T-helper 1 cell treated with Interleukin-12 subunit alpha and Interleukin-12 subunit beta and Interleukin-4 antibody, amounts not matched to agents 30 ng/mL and 1 ng/mL, for 36 hours (primary cell): ENCODE results near the gene CDC25C. TPM values are rescaled to one million over a fixed set of nuclear protein-coding genes. Genes with fewer than 3 reads are reported as not detected.
"Not testable (repeated sequence)": the region's sequence is repeated elsewhere in the genome, so short reads cannot be mapped to it uniquely, and the experiment has no call there.

ENCODE experiments used
- intact Hi-C: fragments of 100-400 bp; cut with micrococcal nuclease; formaldehyde crosslinking; loops from one replicate; pipeline ENCODE4 v1.15.1; 2024
- total RNA-seq: library from RNA; stranded (reverse); gene quantifications from 2 replicates; pipeline ENCODE4 v1.2.3, GENCODE V29; 2022

The CDC25C gene
- total RNA-seq, 1 donor from 2014 or later, result 7.5 TPM

DNA sequence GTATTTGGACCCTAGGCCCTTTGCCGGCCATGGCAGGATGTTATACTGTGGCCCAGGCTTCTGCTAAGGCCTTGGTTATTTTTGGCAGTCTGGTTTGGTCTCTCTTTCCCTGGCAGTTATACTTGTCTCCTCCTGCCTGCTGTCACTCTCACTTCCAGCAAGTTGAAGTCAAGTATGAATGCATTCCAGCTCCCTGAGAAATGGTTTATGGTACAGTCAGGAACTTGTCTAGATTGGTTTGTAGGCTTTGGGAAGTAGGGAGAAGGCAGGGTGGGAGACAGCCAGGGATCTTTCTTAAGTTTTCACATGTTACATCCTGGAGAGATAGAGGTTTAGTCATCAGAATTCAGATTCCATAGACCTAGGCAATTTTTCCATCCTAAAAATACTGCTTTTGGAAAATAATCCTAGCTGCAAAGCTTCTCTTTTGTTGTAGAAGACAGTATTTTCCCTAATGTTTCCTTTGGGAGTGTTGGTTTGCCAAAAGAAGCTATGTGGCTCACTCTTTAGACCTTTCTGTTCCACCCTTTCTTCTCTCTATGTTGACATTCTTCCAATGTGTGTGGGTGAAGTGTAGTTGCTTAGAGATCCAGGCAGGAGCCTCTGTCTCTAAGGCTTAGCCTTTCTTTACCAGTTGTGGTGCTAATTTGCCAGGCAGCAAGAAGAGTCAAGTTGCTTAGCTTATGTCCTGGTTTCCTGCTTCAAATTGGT is 18.4 kb upstream of the CDC25C start:
- intact Hi-C loops, result loop anchor here (5.0 kb wide), 1 partner anchor 1757 kb away; no protein-coding TSS in a partner anchor

DNA sequence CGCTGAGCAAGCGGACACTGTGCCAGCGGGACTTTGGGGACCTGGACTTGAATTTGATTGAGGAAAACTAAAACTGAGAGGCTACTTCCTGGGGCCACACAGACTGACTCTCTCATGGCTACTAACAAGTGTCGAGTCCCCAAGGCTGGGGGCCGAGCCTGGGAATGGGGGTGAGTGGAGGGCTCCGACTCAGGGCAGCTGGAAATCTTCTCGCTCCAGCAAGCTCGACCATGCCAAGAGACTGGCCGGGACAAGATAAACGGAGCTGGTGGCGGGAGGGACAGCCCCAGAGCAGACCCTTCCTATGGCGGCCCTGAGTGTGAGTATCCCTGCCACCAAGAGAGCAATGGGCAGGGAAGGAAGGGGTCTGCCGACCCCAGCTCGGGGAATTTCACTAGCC is 15.3 kb upstream of the CDC25C start:
- intact Hi-C loops, result no loop called here

GRCh38 chr5:138344887-138345622 is 13.5 kb upstream of the CDC25C start:
- intact Hi-C loops, result no loop called here

DNA sequence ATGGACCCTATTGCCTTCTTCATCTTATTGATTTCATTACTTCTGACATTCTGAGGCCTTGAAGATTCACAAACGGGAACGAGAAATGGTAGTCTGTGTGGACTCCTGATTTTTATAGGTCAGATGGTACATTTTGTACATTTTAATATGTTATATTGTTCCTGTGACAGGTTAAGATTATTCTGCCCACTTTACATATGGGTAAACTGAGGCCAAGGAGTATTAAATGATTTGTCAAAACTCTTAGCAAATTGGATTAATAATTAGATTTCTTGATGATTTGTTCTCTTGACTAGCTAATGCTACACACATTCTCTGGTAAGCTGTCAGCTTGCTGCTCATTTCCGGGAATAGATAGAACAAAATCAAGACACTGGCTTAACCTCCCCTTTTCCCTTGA is 8.4 kb upstream of the CDC25C start:
- intact Hi-C loops, result no loop called here

- intact Hi-C loops, result loop anchor here (1.0 to 10.0 kb wide), 7 partner anchors 8 to 1965 kb away; partner anchors contain the start of genes CDC25C, HNRNPA0, PAIP2 and PFDN1
Measured at GRCh38 chr5:138339464-138339863, 7.9 kb upstream of the CDC25C start.

- intact Hi-C loops, result loop anchor here (1.0 to 10.0 kb wide), 7 partner anchors 8 to 1966 kb away; partner anchors contain the start of genes CDC25C, HNRNPA0, PAIP2 and PFDN1
Measured at GRCh38 chr5:138339091-138339456, 7.5 kb upstream of the CDC25C start.

DNA sequence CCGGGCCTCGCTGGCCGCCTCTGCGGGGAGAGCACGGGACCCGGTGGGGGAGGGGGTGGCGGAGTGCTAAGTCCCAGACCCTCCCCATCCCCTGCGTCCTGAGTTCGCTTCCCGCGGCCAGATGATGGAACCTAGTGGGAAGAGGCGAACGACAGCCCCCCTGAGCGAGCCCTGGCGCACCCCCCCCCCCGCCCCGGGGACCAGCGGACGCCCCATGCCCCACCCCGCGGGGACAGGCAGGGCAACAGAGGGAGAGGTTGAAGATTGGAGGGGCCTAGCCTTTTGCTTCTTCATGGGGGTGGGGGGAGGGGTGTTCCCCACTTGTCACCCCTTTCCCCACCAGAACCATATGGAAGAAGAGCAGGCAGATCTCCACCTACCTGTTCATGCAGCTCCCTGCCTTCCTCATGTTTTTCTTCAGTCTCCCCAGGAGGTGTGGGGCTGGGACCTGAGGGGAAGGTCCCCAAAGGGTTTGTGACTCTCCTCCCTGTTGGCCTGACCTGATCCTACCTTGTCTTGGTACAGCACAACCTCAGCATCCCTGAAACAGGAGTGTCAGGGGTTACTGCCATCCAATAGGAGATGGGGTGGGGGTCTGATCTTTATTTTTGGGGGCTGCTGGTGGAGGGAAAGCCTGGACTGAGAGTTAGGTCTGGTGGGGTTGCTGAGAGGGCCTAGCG is 6.9 kb upstream of the CDC25C start:
- intact Hi-C loops, result loop anchor here (1.0 to 10.0 kb wide), 9 partner anchors 7 to 1966 kb away; partner anchors contain the start of genes CDC25C, ETF1, HNRNPA0 and KDM3B

DNA sequence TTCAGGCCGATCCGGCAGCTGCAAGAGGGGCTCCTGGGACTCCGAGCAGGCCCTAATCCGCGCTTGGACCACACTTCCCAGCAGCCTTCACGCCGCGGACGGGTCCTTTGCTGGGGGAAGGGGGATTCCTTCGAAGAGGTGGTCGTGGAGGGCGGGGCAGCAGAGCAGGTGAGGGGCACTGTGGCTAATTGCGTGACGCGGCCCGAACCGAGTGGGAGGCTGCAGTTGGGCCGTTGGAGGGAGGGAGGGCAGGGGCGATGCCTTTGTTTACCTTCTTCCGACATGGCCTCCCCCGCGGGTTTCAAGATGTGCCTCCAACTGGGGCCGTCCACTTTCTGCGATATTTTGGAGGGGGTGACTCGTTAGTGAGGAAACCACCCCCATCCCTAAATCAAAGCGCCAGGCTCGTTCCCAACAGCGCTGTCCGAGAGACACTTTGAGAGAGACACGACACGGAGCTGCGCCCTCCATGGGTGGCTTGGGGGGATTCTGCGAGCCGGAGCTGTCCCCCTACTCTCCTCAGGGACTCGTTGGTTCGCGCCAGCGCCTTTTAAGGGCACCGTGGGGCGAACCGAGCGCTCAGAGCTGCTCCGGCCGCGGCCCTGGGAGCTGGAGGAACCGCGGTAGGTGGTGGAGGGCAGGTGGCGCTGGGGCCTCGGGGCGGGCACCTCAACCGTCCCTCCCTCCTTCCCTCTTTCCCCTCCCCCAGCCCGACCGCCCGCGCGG is 6.2 kb upstream of the CDC25C start, which contains the start of gene FAM53C:
FAM53C (plus strand) TSS at position 582 of the 726 bp plus-strand sequence. CDS start 3,070 bp downstream, outside the sequence.
- intact Hi-C loops, result loop anchor here (1.0 to 10.0 kb wide), 13 partner anchors 14 to 1967 kb away; partner anchors contain the start of genes BRD8, CDC23, EGR1 and ETF1

GRCh38 chr5:138336952-138337684 is 5.5 kb upstream of the CDC25C start:
- intact Hi-C loops, result loop anchor here (1.0 to 10.0 kb wide), 10 partner anchors 124 to 1968 kb away; partner anchors contain the start of genes BRD8, CDC23, EGR1 and HNRNPA0

GRCh38 chr5:138334867-138335447 is 3.4 kb upstream of the CDC25C start:
- intact Hi-C loops, result loop anchor here (5.0 to 10.0 kb wide), 7 partner anchors 298 to 1970 kb away; partner anchors contain the start of genes HNRNPA0, PAIP2, PFDN1 and SIL1

DNA sequence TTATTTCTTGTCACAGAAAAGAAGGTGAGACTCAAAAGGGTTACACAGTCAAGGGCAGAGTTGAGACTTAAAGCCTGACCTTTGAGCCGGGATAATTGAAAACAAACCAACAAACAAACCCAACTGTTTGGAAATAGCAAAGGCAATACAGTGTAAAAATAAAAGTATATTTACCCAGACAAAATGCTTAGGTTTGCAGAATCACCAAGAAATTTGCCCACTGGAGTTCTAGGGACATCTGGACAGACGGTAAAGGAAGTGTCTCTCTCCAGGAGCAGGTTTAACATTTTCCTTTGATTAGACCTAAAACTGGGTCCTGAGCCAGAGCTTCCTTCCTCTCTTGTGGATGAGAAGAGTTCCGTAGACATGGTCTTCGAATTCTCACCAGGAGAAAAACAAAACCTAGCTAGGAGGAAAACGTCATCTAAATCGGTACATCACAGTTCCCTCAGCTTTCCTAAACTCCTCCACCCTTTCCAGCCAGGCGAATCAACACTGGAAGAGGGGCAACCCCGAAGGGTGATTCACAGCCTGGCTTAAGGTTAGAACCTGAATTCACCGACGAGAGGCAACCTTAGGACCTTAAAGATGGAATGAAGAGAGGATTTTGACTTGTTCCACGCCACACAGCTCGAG is 673 bp downstream of the CDC25C start:
- intact Hi-C loops, result loop anchor here (1.0 to 10.0 kb wide), 11 partner anchors 8 to 1974 kb away; partner anchors contain the start of genes BRD8, CDC23, ETF1 and KDM3B

- intact Hi-C loops, result not testable (repeated sequence)
Measured at GRCh38 chr5:138318211-138318610, 13.4 kb downstream of the CDC25C start.

- intact Hi-C loops, result no loop called here
Measured at GRCh38 chr5:138316355-138316754, 15.2 kb downstream of the CDC25C start.

GRCh38 chr5:138315751-138316278 is 15.8 kb downstream of the CDC25C start:
- intact Hi-C loops, result no loop called here

DNA sequence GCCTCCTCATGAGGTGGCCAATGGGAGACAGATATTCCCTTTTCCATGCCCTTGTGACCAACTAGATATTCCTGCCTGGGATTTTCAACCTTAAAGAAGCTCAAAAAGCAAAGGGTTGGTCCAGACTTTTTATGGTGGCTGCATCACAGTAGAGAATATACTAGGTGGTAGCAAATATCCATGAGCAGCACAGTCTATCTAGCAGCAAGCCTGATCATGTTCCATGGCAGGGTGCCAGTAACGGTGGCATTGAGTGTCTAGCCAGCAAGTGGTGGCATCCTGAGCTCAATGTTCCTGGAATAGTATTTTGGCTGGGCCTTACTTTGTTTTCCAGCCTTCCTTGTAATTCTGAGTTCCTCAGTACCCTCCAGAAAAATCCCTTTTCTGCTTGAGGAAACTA is 25.8 kb downstream of the CDC25C start:
- intact Hi-C loops, result no loop called here

DNA sequence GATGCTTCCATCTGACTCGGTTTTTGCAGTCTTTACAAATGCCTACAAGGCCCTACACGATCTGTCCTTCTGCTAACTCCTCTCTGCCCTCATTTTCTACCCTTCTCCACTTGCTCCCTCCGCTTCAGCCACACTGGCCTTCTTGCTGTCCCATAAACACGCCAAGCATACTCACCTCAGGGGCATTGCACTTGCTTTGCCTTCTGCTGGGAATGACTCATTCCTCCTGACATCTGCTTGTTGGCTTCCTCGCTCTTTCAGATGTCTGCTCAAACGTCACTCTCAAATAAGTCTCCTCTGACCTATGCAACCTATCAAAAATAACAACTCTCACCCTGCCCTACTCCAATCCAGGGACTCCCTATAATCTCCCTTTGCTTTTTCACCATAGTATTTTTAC is 28.2 kb downstream of the CDC25C start:
- intact Hi-C loops, result no loop called here

DNA sequence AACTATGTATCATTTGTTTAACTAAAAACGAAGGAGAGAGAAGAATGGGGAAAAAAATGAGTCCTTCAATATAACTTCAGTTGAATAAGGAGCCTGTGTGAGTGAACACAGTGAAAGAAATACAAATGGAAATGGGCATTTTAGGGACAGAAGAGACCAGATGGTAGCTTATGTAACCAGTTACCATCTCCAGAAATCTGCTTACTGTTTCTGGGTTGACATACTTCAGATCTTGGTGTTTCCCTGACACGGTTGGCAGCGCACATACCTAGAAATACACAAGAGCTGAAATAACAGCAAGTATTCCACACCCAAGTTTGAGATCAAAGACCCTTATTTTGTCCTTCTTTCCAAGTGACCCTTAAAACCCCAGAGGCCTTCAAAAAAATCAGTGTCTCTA is 42.3 kb downstream of the CDC25C start:
- intact Hi-C loops, result no loop called here

- intact Hi-C loops, result no loop called here
Measured at GRCh38 chr5:138287246-138287645, 44.4 kb downstream of the CDC25C start.
